GM18867 (cell line): ENCODE data around the gene VPS35.
A peak's percentile ranks its signal among the peaks of the same experiment; 100 is the strongest.
"Not testable (repeated sequence)": the region's sequence is repeated elsewhere in the genome, so short reads cannot be mapped to it uniquely, and the experiment has no call there.

Experiments used
- ATAC-seq: cut with Tn5 transposase; IDR thresholded peaks from one replicate; pipeline ENCODE4 v1.9.1; 2021; ENCODE audit warnings: mild to moderate bottlenecking, moderate library complexity; ENCODE audit not compliant: unreplicated experiment

The VPS35 gene

GRCh38 chr16:46673320-46674013 is 15.5 kb downstream of the VPS35 start:
- peak; percentile 78 for ATAC-seq

- ATAC-seq, result no peak
Measured at GRCh38 chr16:46662123-46662522, 26.9 kb downstream of the VPS35 start.

GRCh38 chr16:46658925-46659324 is 30.1 kb downstream of the VPS35 start:
- peak; percentile 96 for ATAC-seq

DNA sequence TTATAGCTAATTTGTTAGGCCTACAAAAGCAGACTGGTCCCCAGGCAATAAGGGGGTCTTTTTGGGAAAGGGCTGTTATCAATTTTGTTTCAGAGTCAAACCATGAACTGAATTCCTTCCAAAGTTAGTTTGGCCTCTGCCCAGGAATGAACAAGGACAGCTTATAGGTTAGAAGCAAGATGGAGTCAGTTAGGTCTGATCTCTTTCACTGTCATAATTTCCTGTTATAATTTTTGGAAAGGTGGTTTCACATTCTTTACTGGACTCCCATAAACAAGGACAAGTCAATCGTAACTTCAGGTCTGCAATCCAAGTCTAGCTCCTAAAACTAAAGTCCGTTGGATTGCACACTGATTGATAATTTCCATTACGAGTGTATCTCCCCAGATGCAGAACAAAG is 37.7 kb downstream of the VPS35 start:
- no peak for ATAC-seq

GRCh38 chr16:46650254-46650623 is 38.7 kb downstream of the VPS35 start:
- ATAC-seq, result no peak

DNA sequence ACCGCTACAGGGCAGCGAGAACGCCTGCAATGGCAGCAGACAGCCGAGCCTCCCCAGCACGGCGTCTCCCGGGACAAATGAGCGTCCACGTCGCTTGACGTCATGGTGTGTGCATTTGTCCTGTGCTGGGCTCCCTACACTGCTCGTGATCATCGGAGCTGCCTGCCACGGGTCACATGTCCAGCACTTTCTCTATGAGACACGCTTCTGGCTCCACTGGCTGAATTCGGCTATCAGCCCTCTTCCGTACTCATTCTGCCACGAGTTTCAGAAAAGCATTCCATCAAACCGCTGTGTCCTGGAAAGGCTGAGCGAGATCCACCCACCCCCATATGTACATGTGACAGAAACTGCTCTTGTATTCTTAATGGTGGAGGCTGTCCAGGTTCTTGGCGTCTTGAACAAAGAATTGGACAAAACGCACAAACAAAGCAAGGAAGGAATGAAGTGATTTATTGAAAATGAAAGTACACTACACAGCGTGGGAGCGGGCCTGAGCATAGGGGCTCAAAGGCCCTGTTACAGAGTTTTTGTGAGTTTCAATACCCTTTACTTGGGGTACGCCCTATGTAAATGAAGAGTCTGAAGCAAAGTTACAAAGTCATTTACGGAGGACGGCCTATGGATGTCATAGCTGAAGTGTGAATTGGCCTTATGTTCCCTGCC is 39.3 kb downstream of the VPS35 start:
- no peak for ATAC-seq

GRCh38 chr16:46648656-46649055 is 40.3 kb downstream of the VPS35 start:
- ATAC-seq, result no peak

- no peak for ATAC-seq
Measured at GRCh38 chr16:46638947-46639925, 49.7 kb downstream of the VPS35 start.

- ATAC-seq, result no peak
Measured at GRCh38 chr16:46632778-46633733, 55.9 kb downstream of the VPS35 start.

DNA sequence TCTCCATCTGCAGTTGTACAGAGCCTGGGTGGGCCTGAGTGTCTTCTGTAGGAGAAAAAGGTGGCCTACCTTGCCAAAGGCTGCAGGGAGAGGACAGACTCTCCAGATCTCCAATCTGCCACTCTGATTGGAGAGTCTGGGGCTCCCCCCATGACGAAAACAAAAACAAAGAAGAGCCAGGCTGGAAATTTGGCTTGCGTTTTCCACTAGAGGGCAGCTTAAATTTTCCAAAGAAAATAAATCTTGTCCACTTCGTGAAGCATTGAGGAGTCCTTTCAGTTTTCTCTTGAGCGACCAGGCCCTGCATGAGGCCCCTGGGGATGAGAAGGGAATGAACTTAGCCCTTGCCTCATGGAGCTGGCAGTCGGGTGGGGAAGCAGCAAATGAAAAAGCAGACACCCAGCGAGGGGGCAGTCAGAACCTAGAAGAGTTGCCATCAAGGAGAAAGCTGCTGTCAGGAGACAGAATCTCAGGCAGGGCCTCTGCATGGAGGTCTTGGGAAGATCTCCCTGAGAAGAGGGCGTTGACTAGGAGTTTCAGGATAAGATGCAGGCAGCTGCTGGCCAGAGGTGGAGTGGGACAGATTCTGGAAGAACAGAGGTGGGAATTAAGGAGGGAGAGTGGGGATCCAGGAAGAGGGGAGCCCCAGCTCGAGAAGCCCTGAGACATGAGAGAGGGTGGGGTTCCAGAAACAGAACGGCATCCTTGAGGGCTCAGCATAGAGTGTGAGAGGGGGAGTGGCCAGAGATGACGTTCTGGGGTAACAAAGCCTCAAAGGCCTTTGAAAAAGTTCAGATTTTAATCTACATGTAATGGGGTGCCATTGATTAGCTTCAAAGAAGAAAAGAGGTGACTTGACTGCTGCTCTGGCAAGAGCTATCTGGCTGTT is 59.4 kb downstream of the VPS35 start:
- no peak for ATAC-seq

DNA sequence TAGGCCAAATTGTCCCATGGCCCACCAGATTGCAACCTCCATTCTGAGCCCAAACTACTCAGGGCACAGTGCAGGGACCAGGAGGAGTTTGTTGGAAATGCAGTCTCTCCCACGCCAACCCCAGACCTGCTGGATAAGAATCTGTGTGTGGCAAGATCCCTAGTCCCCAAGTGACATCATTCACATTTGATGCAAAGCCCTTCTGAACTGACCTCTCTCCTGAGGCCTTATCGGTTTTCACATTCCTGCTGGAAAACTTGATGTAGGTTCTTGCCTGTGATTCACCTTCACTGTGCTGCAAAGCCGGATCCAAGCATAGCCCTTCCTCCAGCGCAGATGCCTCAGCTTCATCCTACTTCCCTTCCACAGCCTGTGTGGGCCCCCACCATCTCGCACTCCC is 61.2 kb downstream of the VPS35 start:
- no peak for ATAC-seq

- not testable (repeated sequence) for ATAC-seq
Measured at GRCh38 chr16:46626681-46627080, 62.3 kb downstream of the VPS35 start.

DNA sequence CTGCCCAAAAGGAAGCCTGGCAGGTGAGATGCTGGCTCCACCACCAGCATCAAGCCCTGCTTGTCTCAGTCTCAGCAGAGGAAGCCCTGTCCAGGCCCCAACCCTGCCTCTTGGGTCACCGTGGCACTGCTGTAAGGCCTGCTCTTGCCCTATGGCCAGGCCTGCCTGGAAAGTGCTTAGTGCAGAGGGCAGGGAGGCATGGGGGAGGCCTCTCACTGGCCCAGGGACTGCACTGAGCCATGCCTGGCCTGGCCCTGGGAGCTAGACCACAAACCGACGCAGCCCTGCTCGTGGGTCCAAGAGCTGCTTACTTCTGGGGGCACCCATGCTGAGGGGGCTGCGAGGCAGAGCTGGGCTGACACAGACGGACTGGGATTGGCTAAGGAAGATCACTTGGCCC is 64.1 kb downstream of the VPS35 start:
- not testable (repeated sequence) for ATAC-seq

DNA sequence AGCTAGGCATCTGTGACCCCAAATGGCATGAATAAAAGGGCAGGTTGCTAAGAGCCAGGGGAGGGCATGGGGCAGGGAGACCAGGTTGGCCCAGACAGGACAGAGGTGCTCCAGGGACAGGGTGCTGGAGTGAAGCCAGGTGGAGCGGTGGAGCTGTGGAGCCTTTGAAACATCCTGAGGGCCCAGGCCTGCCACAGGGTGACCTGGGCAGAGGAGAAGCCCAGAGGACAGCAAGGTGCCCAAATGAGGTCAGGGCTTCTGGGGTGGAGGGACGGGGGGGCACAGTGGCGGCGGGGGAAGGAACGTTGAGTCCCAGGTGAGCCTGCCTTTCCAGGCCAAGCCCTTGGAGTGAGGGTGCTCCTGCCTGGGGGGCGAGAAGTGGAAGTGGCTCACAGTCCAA is 65.3 kb downstream of the VPS35 start:
- ATAC-seq, result not testable (repeated sequence)

GRCh38 chr16:46623246-46623645 is 65.7 kb downstream of the VPS35 start:
- not testable (repeated sequence) for ATAC-seq

- no peak for ATAC-seq
Measured at GRCh38 chr16:46621934-46622676, 66.9 kb downstream of the VPS35 start.

DNA sequence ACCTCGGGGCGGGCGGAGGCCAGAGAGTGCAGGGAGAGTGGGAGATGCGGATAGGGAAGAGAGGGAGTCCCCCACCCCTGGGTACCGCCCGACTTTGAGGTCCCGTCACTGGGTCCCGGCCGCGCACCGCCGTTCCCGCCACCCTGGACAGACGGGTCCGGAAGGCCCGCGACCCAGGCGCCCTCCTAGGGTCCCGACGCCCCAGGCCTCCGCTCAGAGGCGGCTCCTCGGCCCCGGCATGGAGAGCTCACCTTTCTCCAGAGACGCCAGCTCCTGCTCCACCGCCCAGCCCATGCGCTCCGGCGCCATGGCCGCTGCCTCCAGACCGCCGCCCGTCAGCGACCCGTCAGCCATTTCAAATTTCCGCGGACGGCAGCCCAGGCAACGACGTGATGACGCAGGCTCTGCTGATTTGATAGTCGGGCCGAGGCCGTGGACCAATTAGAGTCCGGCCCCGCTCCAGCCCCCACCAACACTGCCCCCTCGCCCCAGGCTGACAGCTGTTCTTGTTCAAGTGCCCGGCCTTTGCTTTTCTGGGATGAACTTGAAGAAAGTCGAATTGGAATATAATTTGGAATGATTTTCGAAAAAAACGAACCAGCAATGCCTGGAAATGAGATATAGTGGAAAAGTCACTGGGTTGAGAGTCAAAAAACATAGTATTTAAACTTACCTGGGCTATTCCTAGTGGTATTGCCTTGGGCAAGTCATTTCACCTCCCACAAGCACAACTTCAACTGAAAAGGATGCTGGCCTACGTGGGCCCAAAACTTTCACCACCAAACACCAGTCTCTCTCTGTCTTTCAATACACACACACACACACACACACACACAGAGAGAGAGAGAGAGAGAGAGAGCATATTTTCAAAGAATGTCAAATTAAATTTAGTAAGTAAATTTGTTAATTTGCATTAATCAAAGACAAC is 67.7 kb downstream of the VPS35 start, which contains the start of gene SHCBP1:
Gene SHCBP1, minus strand, starts transcription at position 374 of the 928 bp plus-strand sequence. Its CDS starts 20 bp downstream, at position 354.
- ATAC-seq, result peak; percentile 93
